HG03460 (cell line): ENCODE results near the gene SORBS1.

Experiments
- ATAC-seq: cut with Tn5 transposase; IDR thresholded peaks from one replicate; pipeline ENCODE4 v1.9.1; 2021; ENCODE audit not compliant: unreplicated experiment

SORBS1 gene

DNA sequence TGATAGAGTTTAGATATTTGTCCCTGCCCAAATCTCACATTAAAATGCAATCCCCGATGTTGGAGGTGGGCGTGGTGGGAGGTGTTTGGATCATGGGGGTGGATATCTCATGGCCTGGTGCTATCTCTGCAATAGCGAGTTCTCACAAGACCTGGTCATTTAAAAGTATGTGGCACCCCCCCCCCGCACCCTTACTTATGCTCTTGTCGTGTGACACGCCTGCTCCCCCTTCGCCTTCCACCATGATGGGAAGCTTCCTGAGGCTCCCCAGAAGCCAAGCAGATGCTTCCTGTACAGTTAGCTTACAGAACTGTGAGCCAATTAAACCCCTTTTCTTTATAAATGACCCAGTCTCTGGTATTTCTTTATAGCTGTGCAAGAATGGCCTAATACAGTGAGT lies 118.8 kb downstream of the SORBS1 start:
- no peak for ATAC-seq

DNA sequence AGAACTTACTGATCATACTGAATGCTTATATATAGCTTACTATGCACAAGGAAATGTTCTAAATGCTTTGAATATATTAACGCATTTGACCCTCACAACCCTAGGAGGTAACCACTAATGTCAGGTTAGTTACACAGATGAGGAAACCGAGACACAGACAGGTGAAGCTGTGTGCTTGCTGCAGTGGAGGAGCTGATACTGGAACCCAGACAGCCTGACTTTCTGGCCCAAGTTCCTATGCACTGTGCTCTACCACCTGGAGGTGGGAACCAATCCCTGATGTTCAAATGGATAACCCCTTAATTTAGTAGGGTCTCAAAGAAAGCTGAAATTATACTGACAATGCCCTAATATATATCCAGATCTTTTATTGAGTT lies 119.6 kb downstream of the SORBS1 start:
- peak; percentile 18 for ATAC-seq

DNA sequence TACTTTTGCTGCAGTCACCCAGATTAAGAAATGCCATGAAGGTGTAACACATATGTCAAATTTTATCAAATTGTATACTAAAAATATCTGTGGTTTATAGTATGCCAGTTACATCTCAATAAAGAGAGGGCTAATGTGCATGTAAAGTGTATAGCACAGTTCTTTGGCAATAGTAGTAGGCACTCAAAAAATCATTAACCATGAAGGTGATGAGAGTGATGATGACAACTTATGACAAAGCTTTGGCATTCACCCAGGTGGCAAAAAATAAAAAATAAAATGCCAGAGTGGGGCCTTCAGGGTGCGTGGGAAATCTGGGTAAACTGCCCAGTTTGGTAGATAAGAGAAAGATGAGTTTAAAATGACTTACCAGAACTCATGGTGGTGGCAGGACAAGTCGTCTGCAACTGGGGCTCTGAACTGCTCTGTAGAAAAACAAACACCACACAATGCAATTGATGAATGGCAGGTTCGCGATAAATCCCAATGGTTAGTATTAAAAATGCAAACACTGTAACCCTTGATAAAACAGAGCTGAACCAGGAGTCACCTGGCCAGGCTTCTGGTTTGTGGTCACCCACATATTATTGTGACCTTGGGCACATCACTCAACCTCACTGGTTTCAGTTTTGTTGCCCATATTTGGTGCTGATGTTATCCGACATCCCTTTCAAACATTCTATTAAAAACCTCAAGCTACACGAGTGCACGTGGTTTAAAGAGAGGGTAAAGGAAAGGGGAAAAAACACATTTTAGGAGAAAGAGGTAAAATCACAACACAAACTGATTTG lies 120.2 kb downstream of the SORBS1 start:
- peak; percentile 68 for ATAC-seq

DNA sequence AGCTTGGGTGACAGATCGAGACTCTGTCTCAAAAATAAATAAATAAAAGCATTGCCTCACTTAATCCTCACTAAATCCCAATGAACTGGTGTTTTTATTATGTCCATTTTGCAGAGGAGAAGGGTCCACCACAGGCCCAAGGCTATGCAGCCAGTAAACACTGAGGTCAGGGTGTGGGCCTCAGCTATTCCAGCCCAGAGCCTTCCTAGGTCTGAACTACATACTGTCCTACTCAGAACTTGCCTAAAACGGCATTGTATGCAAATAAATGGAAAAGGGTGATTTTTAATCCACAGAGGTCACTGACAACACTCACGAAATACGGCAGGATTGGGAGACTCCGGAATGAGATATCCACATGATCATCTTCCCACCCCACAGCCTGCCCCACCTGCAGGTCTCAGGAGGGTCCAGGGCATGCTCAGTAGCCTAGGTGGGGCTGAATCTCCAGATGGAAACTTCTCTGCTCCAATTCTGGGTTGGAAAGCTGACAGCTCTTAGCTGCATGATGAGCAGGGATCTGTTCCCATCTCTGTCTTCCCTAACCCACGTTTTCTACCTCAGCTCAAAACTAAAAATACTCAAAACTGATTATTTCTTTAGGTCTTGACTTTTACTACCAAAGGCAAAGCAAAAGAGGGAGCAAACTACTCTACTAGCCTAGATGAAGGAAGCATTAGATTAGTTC lies 121.0 kb downstream of the SORBS1 start:
- no peak for ATAC-seq

DNA sequence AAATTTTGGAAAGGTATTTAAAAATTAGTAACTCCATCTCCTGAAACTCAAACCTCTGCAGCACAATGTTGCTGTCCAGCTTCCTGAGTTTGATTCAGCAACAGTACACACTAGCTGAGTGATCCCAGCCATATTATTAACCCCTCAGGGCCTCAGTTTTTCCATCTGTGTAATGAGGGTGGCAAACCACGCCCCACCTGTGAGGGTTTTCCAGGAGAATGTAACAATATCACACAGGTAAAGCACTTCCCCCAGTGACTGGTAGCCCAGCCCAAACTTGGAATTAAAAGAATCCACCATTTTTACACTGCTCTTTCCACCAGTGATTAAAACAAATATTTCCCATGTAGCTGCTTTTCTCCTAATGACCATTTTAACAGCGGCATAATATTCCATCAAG lies 122.4 kb downstream of the SORBS1 start:
- no peak for ATAC-seq

DNA sequence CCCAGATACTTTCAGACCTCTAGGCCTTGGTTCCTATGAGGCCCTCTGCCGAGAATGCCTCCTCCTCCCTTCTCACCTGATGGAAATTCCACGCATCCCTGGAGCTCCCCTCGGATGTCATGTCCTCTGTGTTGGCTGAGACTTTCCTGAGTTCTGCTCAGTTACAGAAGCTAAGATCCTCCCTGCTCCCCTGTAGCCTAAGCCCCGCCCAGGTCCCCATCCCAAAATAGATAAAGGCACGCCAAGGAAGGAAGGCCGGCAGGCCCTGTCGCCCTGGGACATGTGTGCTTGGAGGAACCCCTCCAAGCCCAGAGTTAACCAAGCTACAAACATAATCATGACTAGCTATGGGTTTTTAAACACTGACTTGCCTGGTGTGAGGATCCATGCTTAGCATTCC lies 123.5 kb downstream of the SORBS1 start:
- ATAC-seq = no peak

DNA sequence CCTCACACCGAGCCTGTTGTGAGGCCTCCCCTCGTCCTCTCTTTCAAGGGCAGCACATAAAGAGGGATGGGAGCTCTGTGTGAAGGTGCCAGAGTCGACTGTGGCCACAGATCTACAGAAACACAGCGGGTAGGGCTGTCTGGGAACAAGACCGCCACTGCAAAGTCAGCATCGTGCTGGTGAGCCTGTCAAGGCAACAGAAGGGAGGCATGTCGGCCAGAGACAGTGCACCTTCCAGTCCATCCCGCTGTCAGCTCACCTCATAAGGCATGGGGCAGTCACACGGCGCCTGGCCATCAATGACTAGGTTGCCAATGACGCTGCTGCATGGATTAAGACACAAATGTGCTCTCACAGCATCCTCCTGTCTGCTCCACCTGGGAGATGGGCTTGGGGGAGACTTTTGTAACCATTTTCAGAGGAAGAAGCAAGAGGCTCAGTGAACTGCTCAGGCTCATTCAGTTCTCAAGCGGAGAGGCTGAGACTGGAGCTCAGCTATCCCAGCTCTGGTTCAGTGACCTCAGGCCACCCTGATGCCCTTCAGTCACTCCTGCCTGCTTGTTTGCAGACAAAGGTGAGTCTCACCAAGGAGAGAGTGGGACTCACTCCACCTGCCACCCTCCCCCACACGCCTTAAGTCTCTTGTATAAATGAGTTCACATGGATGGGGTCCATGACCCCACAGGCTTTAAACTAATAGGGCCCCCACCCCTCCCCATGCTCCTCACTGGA lies 125.5 kb downstream of the SORBS1 start:
- no peak for ATAC-seq

DNA sequence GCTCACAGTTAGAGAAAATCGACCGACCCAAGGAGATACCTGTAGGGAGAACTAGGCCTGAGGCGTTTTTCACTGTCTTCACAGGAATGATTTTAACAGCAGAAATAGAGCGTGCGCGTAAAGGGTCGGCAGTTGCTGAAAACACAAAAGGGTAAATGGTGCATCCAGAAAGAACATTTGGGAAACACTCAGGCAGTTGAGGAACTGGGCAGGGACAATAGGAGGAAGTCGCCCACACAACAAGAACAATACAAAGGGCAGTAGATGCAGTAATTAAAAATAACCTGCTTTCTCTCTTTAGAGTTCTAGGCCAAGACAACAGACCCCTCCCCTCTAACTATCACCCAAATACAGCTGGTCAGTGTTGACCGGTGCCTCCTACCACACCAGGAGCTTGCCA lies 126.6 kb downstream of the SORBS1 start:
- ATAC-seq = no peak

DNA sequence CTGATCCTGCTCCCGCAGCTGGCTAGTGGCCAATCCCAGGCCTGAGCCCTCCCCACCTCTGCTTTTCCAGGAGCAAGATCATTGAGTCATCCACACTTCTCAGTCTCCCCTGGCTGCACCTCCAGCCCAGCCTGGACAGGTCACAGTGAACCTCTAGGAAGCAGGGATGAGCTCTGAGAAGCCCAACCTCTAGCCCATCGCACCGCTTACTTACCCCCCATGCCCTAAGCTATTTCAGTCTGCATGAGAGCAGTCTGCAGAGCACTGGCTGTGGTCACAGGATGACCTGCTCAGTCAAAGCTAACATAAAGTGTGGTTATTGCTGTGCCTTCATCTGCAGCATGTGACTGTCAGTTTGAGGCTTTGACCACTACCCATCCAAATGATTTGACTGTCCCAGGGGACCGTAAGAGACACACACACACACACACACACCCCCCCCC lies 129.2 kb downstream of the SORBS1 start:
- peak; percentile 48 for ATAC-seq

DNA sequence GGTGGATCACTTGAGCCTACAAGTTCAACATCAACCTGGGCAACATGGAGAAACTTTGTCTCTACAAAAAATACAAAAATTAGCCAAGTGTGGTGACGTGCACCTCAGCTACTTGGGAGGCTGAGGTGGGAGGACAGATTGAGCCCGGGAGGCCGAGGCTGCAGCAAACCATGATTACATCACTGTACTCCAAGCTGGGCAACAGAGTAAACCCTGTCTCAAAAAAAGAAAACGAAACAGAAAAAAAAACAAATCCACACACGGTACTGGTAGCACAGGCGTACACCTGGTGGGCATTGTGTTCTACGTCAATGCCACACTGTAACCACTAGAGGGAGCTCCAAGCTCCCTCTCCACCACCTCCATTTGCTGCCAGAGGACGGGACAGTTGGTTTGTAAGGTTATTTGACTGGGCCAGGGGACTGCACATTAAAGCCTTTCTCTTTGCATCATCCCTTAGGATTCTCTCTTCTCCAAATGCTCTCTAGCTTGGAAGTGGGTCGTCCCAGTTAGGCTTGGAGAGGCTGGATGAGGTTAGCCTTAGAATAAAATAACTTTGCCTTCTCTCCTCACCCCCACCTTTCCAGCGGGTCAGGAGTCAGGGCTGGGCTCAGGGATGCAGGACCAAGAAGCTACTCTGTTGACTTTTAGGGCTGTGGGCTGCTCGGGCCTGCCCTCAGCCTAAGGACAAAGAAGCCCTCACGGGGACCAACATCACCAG lies 130.8 kb downstream of the SORBS1 start:
- ATAC-seq = peak; percentile 62

DNA sequence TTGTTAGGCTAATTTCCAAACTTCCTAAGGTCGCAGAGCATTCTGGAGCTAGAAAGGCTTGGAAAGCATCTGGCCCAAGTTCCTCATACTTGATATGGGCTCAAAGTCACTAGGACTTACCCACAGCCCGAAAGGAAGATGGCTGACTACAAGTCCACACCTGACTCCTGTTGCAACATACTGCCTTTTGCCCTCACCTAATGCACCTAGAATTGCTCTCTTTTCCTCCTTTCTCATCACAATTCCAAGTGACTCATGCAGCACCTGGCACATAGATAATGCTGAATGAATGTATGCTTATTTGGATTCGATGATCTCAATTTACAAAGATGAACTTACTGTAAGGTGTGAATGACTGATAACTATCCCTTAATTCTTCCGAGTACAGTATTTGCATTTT lies 131.5 kb downstream of the SORBS1 start:
- ATAC-seq = no peak

DNA sequence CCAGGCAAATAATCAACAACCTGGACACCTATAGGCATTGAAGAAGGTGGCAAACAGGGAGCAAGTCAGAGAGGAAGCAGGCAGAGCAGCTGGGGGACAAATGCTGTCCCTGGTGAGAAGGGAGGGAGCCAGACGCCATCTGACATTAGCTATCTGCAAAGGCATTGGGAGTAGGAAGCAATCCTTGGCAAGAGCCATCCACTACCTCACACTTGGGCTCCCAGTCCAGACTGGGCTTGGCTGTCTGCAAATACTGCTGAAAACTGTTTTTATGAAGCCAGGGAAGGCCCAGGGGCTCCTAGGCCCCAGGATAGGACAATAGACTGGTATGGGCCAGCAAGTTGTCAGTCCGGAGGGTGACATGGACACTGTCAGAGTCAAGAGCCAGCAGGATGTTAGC lies 132.5 kb downstream of the SORBS1 start:
- no peak for ATAC-seq

DNA sequence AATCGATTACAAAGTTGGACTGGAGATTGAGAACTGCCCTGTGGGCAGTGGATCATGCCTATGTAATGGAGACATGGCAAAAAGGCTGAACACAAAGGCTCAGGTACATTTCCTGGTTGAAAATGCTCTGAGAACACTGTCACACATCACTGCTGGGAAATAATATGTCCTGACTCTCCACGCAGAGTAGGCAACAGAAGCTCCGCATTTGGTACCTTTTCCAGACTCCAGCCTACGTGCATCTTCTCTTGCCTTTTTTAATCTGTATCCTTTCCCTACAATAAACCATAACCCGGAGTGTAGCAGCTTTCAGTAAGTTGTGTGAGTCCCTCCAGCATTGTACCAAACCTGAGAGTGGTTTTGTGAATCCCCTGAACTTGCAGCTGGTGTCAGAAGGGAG lies 134.7 kb downstream of the SORBS1 start:
- no peak for ATAC-seq

DNA sequence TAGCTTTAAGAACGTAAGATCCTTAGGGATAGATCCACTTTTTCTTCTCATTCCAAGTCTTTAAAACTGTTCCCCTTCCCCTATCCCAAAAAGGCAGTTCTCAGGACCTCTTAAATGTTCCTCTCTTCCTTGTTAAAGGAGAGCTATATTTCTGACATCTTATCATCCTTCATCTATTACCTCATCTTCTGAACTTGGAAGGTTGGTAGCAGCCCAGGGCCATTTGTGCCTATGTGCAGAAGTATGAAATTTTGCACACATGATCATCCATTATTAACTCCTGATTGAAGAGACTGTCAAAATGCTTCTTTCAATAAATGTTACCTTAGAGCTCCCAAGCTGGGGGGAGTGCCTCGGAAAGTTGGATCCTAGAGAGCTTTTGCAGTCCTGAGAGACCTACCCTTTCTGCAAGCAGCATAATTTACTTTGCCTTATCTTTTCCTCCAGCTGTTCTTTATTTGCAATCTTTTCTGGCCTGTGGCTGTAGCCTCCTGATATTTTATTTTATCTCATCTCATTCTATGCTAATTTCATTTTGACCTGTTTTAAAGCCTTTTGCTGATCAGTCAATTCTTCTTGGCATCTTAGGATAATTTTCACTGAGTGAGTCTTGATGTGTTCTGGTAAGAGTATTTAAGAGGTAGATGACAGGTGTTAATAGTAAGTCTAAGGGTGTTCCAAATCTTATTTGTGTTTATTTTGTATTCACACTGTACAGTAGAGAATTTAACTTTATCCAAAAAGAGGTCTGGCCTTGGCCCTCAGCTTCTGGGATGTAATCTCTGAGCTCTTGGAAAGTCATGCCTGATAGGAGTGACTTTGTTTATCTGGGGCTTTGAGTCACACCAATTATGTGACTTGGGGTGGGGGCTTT lies 135.3 kb downstream of the SORBS1 start:
- ATAC-seq = no peak

DNA sequence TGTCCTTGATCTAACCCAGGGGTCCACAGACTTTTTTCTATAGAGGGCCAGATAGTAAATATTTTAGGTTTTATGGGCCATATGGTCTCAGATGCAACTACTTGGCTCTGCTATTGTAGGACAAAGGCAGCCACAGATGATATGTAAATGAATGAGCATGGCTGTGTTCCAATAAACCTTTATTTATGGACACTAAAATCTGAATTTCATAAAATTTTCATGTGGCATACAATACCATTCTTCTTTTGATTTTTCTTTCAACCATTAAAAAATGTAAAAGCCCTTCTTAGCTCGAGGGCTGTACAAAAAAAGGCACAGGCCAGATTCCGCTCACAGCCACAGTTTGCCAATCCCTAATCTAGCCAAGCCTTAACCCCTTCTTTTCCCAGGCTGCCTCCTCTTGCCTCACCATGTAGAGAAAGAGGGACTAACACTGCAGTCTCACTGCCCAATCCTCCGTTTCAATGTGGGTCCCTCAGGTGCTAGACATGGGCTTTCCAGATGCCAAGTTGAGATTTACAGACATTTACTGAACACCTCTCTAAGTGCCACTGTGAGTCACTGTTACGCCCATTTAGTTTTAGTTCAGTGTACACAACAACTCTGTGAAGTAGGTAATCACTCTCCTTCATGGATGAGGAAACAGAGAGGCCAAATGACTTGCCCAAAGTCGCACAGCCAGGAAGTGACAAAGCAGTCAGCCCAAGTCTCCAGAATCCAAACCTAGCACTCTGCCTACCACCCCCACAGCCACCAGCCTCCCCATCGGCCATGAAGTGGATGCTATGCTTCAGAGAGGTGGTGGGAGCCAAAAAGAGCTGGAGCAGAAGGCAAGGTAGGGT lies 137.8 kb downstream of the SORBS1 start:
- no peak for ATAC-seq

DNA sequence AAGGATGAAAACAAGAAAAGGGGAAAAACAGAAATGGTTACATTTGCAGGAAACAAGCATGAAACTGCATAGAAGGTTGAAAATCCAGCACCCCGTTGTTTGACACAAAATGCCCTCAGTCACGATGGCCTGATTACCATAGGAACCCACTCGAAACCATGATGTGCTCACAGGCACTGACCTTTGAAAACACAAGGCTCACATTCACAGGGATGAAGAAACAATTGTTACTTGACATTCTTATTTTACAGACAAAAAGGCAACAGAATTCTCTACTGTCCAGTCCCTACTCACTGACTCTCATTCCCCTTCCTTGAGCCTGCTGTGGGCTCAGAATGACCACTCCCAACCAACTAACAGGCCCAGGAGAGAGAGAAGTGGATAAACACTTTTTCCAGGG lies 138.9 kb downstream of the SORBS1 start:
- ATAC-seq = no peak

DNA sequence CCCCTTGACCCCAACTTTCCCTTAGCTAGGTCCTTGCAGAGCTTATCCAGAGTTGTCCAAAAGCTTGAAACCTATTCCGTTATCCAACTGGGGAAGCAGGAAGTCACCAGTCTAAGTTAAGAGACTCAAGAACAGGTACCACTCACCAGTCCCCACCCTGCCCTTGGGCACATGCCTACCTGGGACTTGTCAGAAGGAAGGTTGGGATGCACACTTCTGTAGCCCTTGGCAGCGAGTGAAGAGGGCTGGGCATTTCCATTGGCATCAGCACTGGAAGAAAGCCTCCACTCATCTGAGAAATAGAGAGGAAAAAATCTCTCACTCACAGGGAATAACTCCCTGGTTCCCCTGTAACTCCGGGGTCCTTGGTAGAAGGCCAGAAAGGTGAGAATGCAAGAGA lies 139.4 kb downstream of the SORBS1 start:
- no peak for ATAC-seq

DNA sequence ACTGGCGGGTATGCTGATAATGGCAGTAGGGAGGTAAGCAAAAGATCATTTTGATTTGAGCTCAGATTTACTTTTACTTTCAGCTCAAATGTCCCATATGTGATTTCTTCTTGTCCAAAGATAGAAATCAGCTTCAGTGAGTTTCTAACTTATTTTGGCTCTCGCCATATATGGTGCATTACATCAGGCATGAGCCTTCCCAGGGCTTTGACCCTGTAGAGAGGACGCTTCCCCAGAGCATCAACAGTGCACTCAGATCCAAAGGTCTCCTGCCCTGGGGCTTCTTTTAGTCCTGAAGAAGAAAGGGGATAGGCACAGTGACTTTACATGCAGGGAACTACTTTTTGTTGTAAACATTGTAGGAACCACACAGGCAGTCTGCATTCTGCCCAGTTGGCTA lies 141.8 kb downstream of the SORBS1 start:
- no peak for ATAC-seq

DNA sequence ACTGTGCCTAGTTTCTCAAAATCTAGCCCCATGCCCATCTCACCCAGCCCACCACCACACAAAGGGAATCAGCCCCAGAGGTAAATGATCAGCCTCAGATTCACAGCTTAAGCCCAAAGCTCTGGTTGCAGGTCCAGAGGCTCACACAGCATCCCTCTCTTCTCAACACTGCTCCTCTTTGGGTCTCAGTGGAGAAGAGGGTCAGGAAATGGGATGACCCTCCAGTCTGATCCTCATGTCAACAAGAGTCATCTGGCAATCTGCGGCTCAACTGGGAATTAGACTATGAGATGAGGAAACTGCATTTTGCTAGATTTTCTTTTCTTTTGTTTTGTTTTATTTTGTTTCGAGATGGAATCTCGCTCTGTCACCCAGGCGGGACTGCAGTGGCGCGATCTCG lies 144.2 kb downstream of the SORBS1 start:
- no peak for ATAC-seq
